Spleen (tissue), 11 donors: Measurements from ENCODE around the gene GPR137. TPM values are rescaled to one million over a fixed set of nuclear protein-coding genes. Genes with fewer than 3 reads are reported as not detected.
A peak's percentile ranks its signal among the peaks of the same experiment; 100 is the strongest.

Experiments
- DNase-seq: peaks from one replicate; pipeline ENCODE4 v3.0.0-alpha.2; 2020
- H3K27ac ChIP-seq, 8 donors: fragments of 200-600 bp; sonication (generic) in 7 of 8; 1 replicate in 4 of 8; 2 replicates in 4 of 8; pipeline versions ENCODE4 v1.5.0 to v1.8.0; 2016 to 2021; ENCODE audit warnings: inconsistent platforms in 4 of 8, mild to moderate bottlenecking in 4 of 8, moderate library complexity in 1 of 8
- H3K27me3 ChIP-seq, 7 donors: fragments of 200-600 bp; sonication (generic) in 6 of 7; replicated peaks in 1 of 7; 1 replicate in 4 of 7; 2 replicates in 3 of 7; pipeline versions ENCODE4 v1.5.0 to v1.8.0; 2016 to 2021; ENCODE audit warnings: inconsistent platforms in 3 of 7, mild to moderate bottlenecking in 1 of 7
- H3K36me3 ChIP-seq, 6 donors: fragments of 200-600 bp; sonication (generic) in 5 of 6; 1 replicate in 4 of 6; 2 replicates in 2 of 6; pipeline versions ENCODE4 v1.5.0 to v1.8.0; 2016 to 2021; ENCODE audit warnings: inconsistent platforms in 2 of 6
- H3K4me1 ChIP-seq, 6 donors: fragments of 200-600 bp; sonication (generic) in 5 of 6; 1 replicate in 3 of 6; 2 replicates in 3 of 6; pipeline versions ENCODE4 v1.5.0 to v1.8.0; 2016 to 2021; ENCODE audit warnings: inconsistent platforms in 3 of 6
- H3K4me3 ChIP-seq, 8 donors: fragments of 200-600 bp; sonication (generic) in 7 of 8; 1 replicate in 4 of 8; 2 replicates in 4 of 8; pipeline versions ENCODE4 v1.5.0 to v1.8.0; 2016 to 2021; ENCODE audit warnings: inconsistent platforms in 4 of 8, mild to moderate bottlenecking in 4 of 8, moderate library complexity in 2 of 8
- H3K9me3 ChIP-seq, 8 donors: fragments of 200-600 bp; sonication (generic) in 7 of 8; 1 replicate in 4 of 8; 2 replicates in 4 of 8; pipeline versions ENCODE4 v1.5.0 to v1.8.0; 2016 to 2021; ENCODE audit warnings: inconsistent platforms in 4 of 8
- POLR2A ChIP-seq, 3 donors: fragments of 450-650 bp; IDR thresholded peaks; one replicate each; pipeline ENCODE4 v1.5.1; 2017; ENCODE audit warnings: antibody characterized with exemption in 3 of 3, mild to moderate bottlenecking in 1 of 3
- POLR2AphosphoS5 ChIP-seq, 3 donors: sonication (generic); formaldehyde crosslinking; IDR thresholded peaks; one replicate each; pipeline ENCODE4 v1.5.1; 2017; ENCODE audit warnings: antibody characterized with exemption in 3 of 3
- WGBS, 5 donors: extraction: QIAGEN DNeasy Blood & Tissue Kit in 3 of 5; methylation state at CpG; one replicate each; pipeline versions ENCODE4 v1.1.5 to v1.1.7; 2013 to 2018; 5-methylcytosine and 5-hydroxymethylcytosine counted together
- intact Hi-C: fragments of 100-400 bp; cut with DNase I; formaldehyde crosslinking; loops from one replicate; pipeline ENCODE4 v1.15.0; 2023; ENCODE audit warnings: low total_unique reads
- polyA plus RNA-seq, 3 donors: library from polyadenylated mRNA; stranded (reverse); fragments of 200-250 nt; gene quantifications; one replicate each; pipeline ENCODE4 v1.2.1, GENCODE V29; 2013
- total RNA-seq, 7 donors: library from RNA; depleted of rRNA in 3 of 7; stranded (reverse); fragments of >200 nt in 3 of 7; fragmentation: NEBNext Ultra II Directional in 4 of 7; extraction: Animal tissue kit (Norgen Biotek cat#: 25700) in 4 of 7; gene quantifications; one replicate each; pipeline versions ENCODE4 v1.1.0 to v1.2.1, GENCODE V29; 2016 to 2021
- TF ChIP-seq, protein P1 (sequence below), 11 experiments: fragments of 200-600 bp in 7 of 11; fragments of 450-650 bp in 4 of 11; sonication (generic) in 4 of 11; IDR thresholded peaks in 8 of 11; conservative IDR thresholded peaks in 3 of 11; 1 replicate in 7 of 11; 2 replicates in 4 of 11; pipeline versions ENCODE4 v1.4.0 to v1.8.0; 2016 to 2021; ENCODE audit warnings: antibody characterized with exemption in 11 of 11, inconsistent platforms in 4 of 11, mild to moderate bottlenecking in 1 of 11
- donor health status: healthy with polysubstance abuse.
- donor health status: DM: no; HTN: no; CAD: no; lungs with moderate emphysema.
- donor health status: DM: no; HTN: no; CAD: no.
- donor health status: Bipolar disorder and iron deficiency.
- donor health status: healthy.
- donor health status: DM: no; HTN: no; CAD: no.
- donor health status: DM: yes; HTN: yes; CAD: no.

Gene GPR137
- total and polyA plus RNA-seq, 10 donors, result 13.7 to 37.2 (median 28.1) TPM

DNA sequence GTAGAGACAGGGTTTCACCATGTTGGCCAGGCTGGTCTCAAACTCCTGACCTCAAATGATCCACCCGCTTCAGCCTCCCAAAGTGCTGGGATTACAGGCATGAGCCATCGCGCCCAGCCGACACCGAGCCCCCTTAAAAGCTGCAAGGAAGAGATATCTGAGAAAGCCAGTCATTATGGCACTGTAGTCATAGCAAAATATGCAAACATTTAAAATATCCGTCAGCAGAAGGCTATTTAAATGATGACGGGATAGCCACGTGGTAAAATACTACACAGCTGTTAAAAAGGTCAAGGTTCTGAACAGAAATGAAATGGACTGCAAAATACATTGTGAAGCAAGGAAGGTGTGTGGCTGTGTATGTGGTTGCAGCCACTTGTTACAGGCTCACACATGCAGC lies 47.9 kb downstream of the GPR137 start:
- Histone ChIP-seq H3K36me3 (peaks cover 0 to 12% (median 0%) of the 10 kb centered on the region in 6 donors), H3K4me3 (no peak overlapping the region), H3K27me3 (no peaks in the 10 kb centered on the region), H3K4me1 (peaks cover 9 to 81% (median 31%) of the 10 kb centered on the region in 6 donors), H3K27ac (no peak overlapping the region), H3K9me3 (no peaks in the 10 kb centered on the region)
- DNase-seq, result no peak
- intact Hi-C loops, result no loop called here
- WGBS, 5 donors, result 87 to 92% (median 90%) methylated on average over 8 of the region's 8 CpGs
- TF ChIP-seq POLR2AphosphoS5 (IDR thresholded peaks at IDR 0.05) (no peak), POLR2A (IDR thresholded peaks at IDR 0.05) (no peak)
- TF ChIP-seq, protein P1, sequence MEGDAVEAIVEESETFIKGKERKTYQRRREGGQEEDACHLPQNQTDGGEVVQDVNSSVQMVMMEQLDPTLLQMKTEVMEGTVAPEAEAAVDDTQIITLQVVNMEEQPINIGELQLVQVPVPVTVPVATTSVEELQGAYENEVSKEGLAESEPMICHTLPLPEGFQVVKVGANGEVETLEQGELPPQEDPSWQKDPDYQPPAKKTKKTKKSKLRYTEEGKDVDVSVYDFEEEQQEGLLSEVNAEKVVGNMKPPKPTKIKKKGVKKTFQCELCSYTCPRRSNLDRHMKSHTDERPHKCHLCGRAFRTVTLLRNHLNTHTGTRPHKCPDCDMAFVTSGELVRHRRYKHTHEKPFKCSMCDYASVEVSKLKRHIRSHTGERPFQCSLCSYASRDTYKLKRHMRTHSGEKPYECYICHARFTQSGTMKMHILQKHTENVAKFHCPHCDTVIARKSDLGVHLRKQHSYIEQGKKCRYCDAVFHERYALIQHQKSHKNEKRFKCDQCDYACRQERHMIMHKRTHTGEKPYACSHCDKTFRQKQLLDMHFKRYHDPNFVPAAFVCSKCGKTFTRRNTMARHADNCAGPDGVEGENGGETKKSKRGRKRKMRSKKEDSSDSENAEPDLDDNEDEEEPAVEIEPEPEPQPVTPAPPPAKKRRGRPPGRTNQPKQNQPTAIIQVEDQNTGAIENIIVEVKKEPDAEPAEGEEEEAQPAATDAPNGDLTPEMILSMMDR (IDR thresholded peaks at IDR 0.05 in 8 of 11, conservative IDR thresholded peaks at IDR 0.05 in 3 of 11), result no peak

DNA sequence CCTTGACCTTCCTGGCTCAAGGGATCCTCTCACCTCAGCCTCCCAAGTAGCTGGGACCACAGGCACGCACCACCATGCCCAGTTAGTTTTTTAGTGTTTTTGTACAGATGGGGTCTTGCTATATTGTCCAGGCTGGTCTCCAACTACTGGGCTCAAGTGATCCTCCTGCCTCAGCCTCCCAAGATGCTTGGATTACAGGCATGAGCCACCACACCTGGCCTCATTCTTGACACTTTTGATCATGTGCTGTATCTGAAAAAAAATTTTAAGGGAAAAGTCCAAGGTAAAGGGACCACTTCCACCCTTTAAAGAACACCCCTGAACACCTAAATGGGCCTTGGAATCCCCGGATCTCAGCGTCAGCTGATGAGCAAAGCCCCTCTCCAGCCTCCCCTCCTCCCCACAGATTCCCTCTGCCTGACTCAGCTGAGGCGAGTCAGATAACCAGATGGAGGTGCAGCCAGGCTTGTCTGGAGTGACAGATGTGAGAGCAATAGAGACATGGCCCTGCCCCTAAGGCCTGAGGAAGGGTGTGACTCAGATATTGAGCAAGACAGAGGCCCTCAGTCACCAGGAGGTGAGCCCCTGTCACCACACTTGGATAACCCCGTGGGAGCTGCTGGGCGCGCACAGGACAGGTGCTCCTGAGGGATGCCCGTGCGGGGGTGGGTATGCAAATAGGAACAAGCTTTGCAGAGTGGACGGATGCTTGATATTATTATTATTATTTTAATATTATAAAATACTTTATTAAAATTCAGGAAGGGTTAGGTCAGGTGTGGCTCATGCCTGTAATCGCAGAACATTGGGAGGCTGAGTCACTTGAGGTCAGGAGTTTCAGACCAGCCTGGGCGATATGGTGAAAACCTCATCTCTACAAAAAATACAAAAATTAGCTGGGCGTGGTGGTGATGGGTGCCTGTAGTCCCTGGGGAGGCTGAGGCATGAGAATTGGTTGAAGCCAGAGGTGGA lies 49.4 kb downstream of the GPR137 start:
- peak overlapping the region in 6 of 8 donors; percentile 15 to 64 (median 43) for H3K27ac ChIP-seq
- 41 to 58% (median 52%) methylated on average over 13 of the region's 13 CpGs for WGBS, 5 donors
- TF ChIP-seq POLR2AphosphoS5 (IDR thresholded peaks at IDR 0.05) (peak in 2 of 3 donors; percentile 43 to 54), POLR2A (IDR thresholded peaks at IDR 0.05) (no peak)
- TF ChIP-seq, protein P1 (IDR thresholded peaks at IDR 0.05 in 8 of 11, conservative IDR thresholded peaks at IDR 0.05 in 3 of 11), result no peak
- no peaks in the 10 kb centered on the region for H3K27me3 ChIP-seq
- no peak for DNase-seq
- H3K4me1 ChIP-seq, result peaks cover 17 to 84% (median 43%) of the 10 kb centered on the region in 6 donors
- peaks cover 0 to 12% (median 0%) of the 10 kb centered on the region in 6 donors for H3K36me3 ChIP-seq
- H3K9me3 ChIP-seq, result no peaks in the 10 kb centered on the region
- no peak overlapping the region for H3K4me3 ChIP-seq
- intact Hi-C loops, result no loop called here

DNA sequence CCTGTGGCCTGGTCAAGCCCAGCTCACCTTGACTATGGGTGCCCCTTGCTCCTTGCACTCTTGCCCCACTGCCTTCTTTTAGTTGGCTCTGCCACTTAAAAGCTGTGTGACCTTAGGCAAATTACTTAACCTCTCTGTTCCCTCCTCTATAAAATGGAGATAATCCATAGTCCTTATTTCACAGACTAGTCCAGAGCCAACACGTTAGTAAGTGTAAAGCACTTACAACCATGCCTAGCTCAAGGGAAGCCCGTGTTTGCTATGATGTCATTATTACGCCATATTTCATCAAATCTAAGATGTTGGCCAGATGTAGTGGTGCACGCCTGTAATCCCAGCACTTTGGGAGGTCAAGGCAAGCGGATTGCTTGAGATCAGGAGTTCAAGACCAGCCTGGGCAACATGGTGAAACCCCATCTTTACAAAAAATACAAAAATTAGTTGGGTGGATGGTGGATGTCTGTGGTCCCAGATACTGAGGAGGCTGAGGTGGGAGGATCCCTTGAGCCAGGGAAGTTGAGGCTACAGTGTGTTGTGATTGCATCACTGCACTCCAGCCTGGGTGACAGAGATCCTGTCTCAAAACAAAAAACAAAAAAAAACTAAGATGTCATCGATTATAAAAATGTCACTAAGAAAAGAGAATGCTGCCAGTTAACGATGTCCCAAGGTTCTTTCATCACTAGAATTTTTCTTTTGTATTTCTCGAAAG lies 52.0 kb downstream of the GPR137 start:
- peaks cover 0 to 12% (median 0%) of the 10 kb centered on the region in 6 donors for H3K36me3 ChIP-seq
- intact Hi-C loops, result no loop called here
- H3K27ac ChIP-seq, result no peak overlapping the region
- H3K4me1 ChIP-seq, result peaks cover 22 to 84% (median 48%) of the 10 kb centered on the region in 6 donors
- no peaks in the 10 kb centered on the region for H3K9me3 ChIP-seq
- H3K4me3 ChIP-seq, result no peak overlapping the region
- TF ChIP-seq POLR2AphosphoS5 (IDR thresholded peaks at IDR 0.05) (no peak), POLR2A (IDR thresholded peaks at IDR 0.05) (no peak)
- TF ChIP-seq, protein P1 (IDR thresholded peaks at IDR 0.05 in 8 of 11, conservative IDR thresholded peaks at IDR 0.05 in 3 of 11), result no peak
- WGBS, 5 donors, result 73 to 87% (median 77%) methylated on average over 8 of the region's 8 CpGs
- DNase-seq, result no peak
- H3K27me3 ChIP-seq, result peaks cover 0 to 5% (median 0%) of the 10 kb centered on the region in 7 donors
